SK-N-SH (cell line): ENCODE measurements around the gene F11. TPM values are rescaled to one million over a fixed set of nuclear protein-coding genes. Genes with fewer than 3 reads are reported as not detected.

ENCODE experiments used
- CTCF ChIA-PET: fragments of 300-600, 350-600 bp; formaldehyde crosslinking; extraction: SDS; loops from one replicate; lab custom pipeline; 2021; lab: Yijun Ruan, JAX
- POLR2A ChIA-PET: fragments of 350-600 bp; sonication (Branson Sonifier 250); formaldehyde crosslinking; extraction: SDS; loops from one replicate; lab custom pipeline; 2020; ENCODE audit warnings: antibody characterized with exemption, inconsistent platforms; lab: Yijun Ruan, JAX
- DNase-seq: peaks from one replicate; pipeline ENCODE4 v3.0.0; 2012
- H2AFZ ChIP-seq: fragments of 200-600 bp; sonication (generic); 2 replicates; pipeline ENCODE4 v1.8.1; 2016; ENCODE audit warnings: antibody characterized with exemption, mild to moderate bottlenecking, low read depth
- H3F3A ChIP-seq: fragments of 200-600 bp; sonication (generic); replicated peaks from 2 replicates; pipeline ENCODE3; 2016; ENCODE audit warnings: antibody characterized with exemption, mild to moderate bottlenecking; ENCODE audit not compliant: insufficient read depth
- H3K27ac ChIP-seq, 2 experiments: fragments of 200-500 bp in 1 of 2; fragments of 200-600 bp in 1 of 2; sonication (Bioruptor generic) in 1 of 2; sonication (generic), shearing (Covaris generic) in 1 of 2; 2 replicates each; pipeline versions ENCODE4 v1.5.1 to v1.6.1; 2014 to 2016; ENCODE audit warnings: low read depth in 2 of 2, inconsistent platforms in 1 of 2, low read length in 1 of 2, mild to moderate bottlenecking in 1 of 2, mixed read lengths in 1 of 2
- H3K27me3 ChIP-seq: fragments of 200-600 bp; sonication (generic), shearing (Covaris generic); 2 replicates; pipeline ENCODE4 v1.6.1; 2016; ENCODE audit warnings: mixed run types; ENCODE audit not compliant: insufficient read depth
- H3K36me3 ChIP-seq, 2 experiments: fragments of 200-500 bp in 1 of 2; fragments of 200-600 bp in 1 of 2; sonication (Bioruptor generic) in 1 of 2; sonication (generic) in 1 of 2; replicated peaks in 1 of 2; 2 replicates each; pipeline versions ENCODE3 to v1.5.1; 2014 to 2016; ENCODE audit warnings: low read length in 1 of 2, mild to moderate bottlenecking in 1 of 2; ENCODE audit not compliant: insufficient read depth in 2 of 2, control insufficient read depth in 1 of 2
- H3K4me1 ChIP-seq, 2 experiments: fragments of 200-500 bp in 1 of 2; fragments of 200-600 bp in 1 of 2; sonication (Bioruptor generic) in 1 of 2; sonication (generic), shearing (Covaris generic) in 1 of 2; 2 replicates each; pipeline versions ENCODE4 v1.5.1 to v1.6.1; 2014 to 2016; ENCODE audit warnings: low read depth in 1 of 2, low read length in 1 of 2, mixed run types in 1 of 2; ENCODE audit not compliant: insufficient read depth in 2 of 2, control insufficient read depth in 1 of 2
- H3K4me2 ChIP-seq: fragments of 200-600 bp; sonication (generic), shearing (Covaris generic); 2 replicates; pipeline ENCODE4 v1.6.1; 2017; ENCODE audit warnings: mixed run types
- H3K4me3 ChIP-seq, 2 experiments: fragments of 200-500 bp in 1 of 2; fragments of 200-600 bp in 1 of 2; sonication (Bioruptor generic) in 1 of 2; sonication (generic), shearing (Covaris generic) in 1 of 2; 2 replicates each; pipeline versions ENCODE4 v1.5.1 to v1.8.1; 2014 to 2016; ENCODE audit warnings: low read depth in 2 of 2, inconsistent platforms in 1 of 2, low read length in 1 of 2, mild to moderate bottlenecking in 1 of 2, mixed read lengths in 1 of 2, moderate library complexity in 1 of 2
- H3K79me2 ChIP-seq: fragments of 200-600 bp; sonication (generic); 2 replicates; pipeline ENCODE4 v1.8.1; 2017; ENCODE audit warnings: mild to moderate bottlenecking; ENCODE audit not compliant: insufficient read depth
- H3K9ac ChIP-seq: fragments of 200-600 bp; sonication (generic); 2 replicates; pipeline ENCODE4 v1.6.1; 2017; ENCODE audit warnings: mixed run types
- H3K9me2 ChIP-seq: fragments of 200-600 bp; sonication (generic); 2 replicates; pipeline ENCODE4 v1.6.1; 2017; ENCODE audit warnings: mixed run types
- H3K9me3 ChIP-seq: fragments of 200-600 bp; sonication (generic); 2 replicates; pipeline ENCODE4 v1.6.1; 2017; ENCODE audit warnings: mixed run types, mild to moderate bottlenecking, moderate library complexity
- H4K20me1 ChIP-seq: fragments of 200-600 bp; sonication (generic); 2 replicates; pipeline ENCODE4 v1.6.1; 2017; ENCODE audit warnings: mild to moderate bottlenecking, mixed run types; ENCODE audit not compliant: insufficient read depth
- EP300 ChIP-seq, 2 experiments: IDR thresholded peaks; 2 replicates each; pipeline versions ENCODE4 v1.4.0 to v1.6.1; 2012; ENCODE audit warnings: borderline replicate concordance in 1 of 2, low read depth in 1 of 2, low read length in 1 of 2
- FOXJ3 ChIP-seq: sonication (generic); formaldehyde crosslinking; IDR thresholded peaks from 2 replicates; pipeline ENCODE4 v1.5.1; 2020; ENCODE audit warnings: mild to moderate bottlenecking, missing genetic modification reagents
- FOXM1 ChIP-seq: IDR thresholded peaks from 2 replicates; pipeline ENCODE4 v1.4.0; 2012; ENCODE audit warnings: low read depth, mild to moderate bottlenecking
- MXI1 ChIP-seq: IDR thresholded peaks from 2 replicates; pipeline ENCODE4 v1.6.1; 2012; ENCODE audit warnings: mild to moderate bottlenecking, low read depth, low read length, improper control_type of control experiment
- NRF1 ChIP-seq: IDR thresholded peaks from 2 replicates; pipeline ENCODE4 v1.6.1; 2012; ENCODE audit warnings: low read depth, mild to moderate bottlenecking, low read length
- PBX3 ChIP-seq: IDR thresholded peaks from 2 replicates; pipeline ENCODE4; 2012
- REST ChIP-seq: IDR thresholded peaks from 2 replicates; pipeline ENCODE4 v1.6.1; 2012; ENCODE audit warnings: mild to moderate bottlenecking, low read depth, low read length, moderate library complexity
- RFX5 ChIP-seq: IDR thresholded peaks from 2 replicates; pipeline ENCODE4 v1.6.1; 2012; ENCODE audit warnings: mild to moderate bottlenecking, improper control_type of control experiment, low read length
- SIN3A ChIP-seq: IDR thresholded peaks from 2 replicates; pipeline ENCODE4 v1.6.1; 2012; ENCODE audit warnings: low read depth, mild to moderate bottlenecking, low read length, moderate library complexity, borderline replicate concordance
- TCF12 ChIP-seq: IDR thresholded peaks from 2 replicates; pipeline ENCODE4 v1.4.0; 2012
- ZBTB33 ChIP-seq: IDR thresholded peaks from 2 replicates; pipeline ENCODE4 v1.4.0; 2012; ENCODE audit warnings: low read depth, borderline replicate concordance
- WGBS: methylation state at CpG from one replicate; pipeline ENCODE4 v1.1.6; 2017; ENCODE audit warnings: low lambda C conversion rate; 5-methylcytosine and 5-hydroxymethylcytosine counted together
- polyA plus RNA-seq, 3 experiments: library from polyadenylated mRNA; depleted of rRNA; stranded (reverse); fragments of >200 nt; gene quantifications; 2 replicates each; pipeline ENCODE4 v1.2.3, GENCODE V29; 2012

The F11 gene
- polyA plus RNA-seq, 1 of the 3 experiments (the other 2 are of a cell fraction): not detected

GRCh38 chr4:186226521-186227189, 39.3 kb upstream of the F11 start:
- no peak for TF ChIP-seq SIN3A
- POLR2A ChIA-PET: no interaction called here
- WGBS: 64% methylated on average over 2 of the region's 3 CpGs
- H3K4me2 ChIP-seq: no peak overlapping the region
- no peak overlapping the region for H3K27ac ChIP-seq
- no peaks in the 10 kb centered on the region for H3K4me1 ChIP-seq
- DNase-seq: no peak
- no peaks in the 10 kb centered on the region for H3F3A ChIP-seq
- no peaks in the 10 kb centered on the region for H3K9me2 ChIP-seq
- H3K36me3 ChIP-seq: no peaks in the 10 kb centered on the region
- H3K4me3 ChIP-seq: no peak overlapping the region
- no peaks in the 10 kb centered on the region for H4K20me1 ChIP-seq
- no peak overlapping the region for H3K9ac ChIP-seq
- H3K27me3 ChIP-seq: no peaks in the 10 kb centered on the region
- CTCF ChIA-PET: no interaction called here
- no peaks in the 10 kb centered on the region for H3K9me3 ChIP-seq
- no peak overlapping the region for H2AFZ ChIP-seq
- H3K79me2 ChIP-seq: no peaks in the 10 kb centered on the region

- no peaks in the 10 kb centered on the region for H4K20me1 ChIP-seq
- no peak within 1 kb of the TSS for H3K27ac ChIP-seq
- H3K79me2 ChIP-seq: no peaks in the 10 kb centered on the region
- no peaks in the 10 kb centered on the region for H3K36me3 ChIP-seq
- 23% methylated on average over 5 of the region's 5 CpGs for WGBS
- no peaks in the 10 kb centered on the region for H3K9me3 ChIP-seq
- H3K9me2 ChIP-seq: no peaks in the 10 kb centered on the region
- no peak within 1 kb of the TSS for H2AFZ ChIP-seq
- H3K9ac ChIP-seq: no peak within 1 kb of the TSS
- H3K4me3 ChIP-seq: no peak within 1 kb of the TSS
- no peak for TF ChIP-seq REST
- TF ChIP-seq, all 33 proteins: peak for 0
- POLR2A ChIA-PET: no interaction called here
- Histone ChIP-seq H3F3A (no peaks in the 10 kb centered on the region), H3K4me2 (no peak within 1 kb of the TSS), H3K4me1 (no peaks in the 10 kb centered on the region), H3K27me3 (no peaks in the 10 kb centered on the region)
- CTCF ChIA-PET: no interaction called here
- no peak for DNase-seq
These were observed 38.8 kb upstream of the F11 start, which contains the start of gene KLKB1 for GRCh38 chr4:186227221-186227620. Gene KLKB1 (plus strand): TSS chr4:186227507. CDS start chr4:186228196, 689 bp downstream.

GRCh38 chr4:186227744-186228513, 38.1 kb upstream of the F11 start:
- Histone ChIP-seq H3K36me3 (no peaks in the 10 kb centered on the region), H3K4me3 (no peak overlapping the region), H3K9me2 (no peaks in the 10 kb centered on the region), H3F3A (no peaks in the 10 kb centered on the region), H3K79me2 (no peaks in the 10 kb centered on the region), H3K9ac (no peak overlapping the region), H4K20me1 (no peaks in the 10 kb centered on the region), H3K27ac (no peak overlapping the region), H3K4me2 (no peak overlapping the region), H3K4me1 (no peaks in the 10 kb centered on the region), H3K27me3 (no peaks in the 10 kb centered on the region), H2AFZ (no peak overlapping the region), H3K9me3 (no peaks in the 10 kb centered on the region)
- CTCF ChIA-PET: no interaction called here
- DNase-seq: no peak
- WGBS: 7% methylated on average over 2 of the region's 2 CpGs
- POLR2A ChIA-PET: no interaction called here
- TF ChIP-seq NRF1 (no peak), TCF12 (no peak), ZBTB33 (no peak), EP300 (IDR thresholded peaks at IDR 0.05; ENCODE audit: borderline replicate concordance in 1 of 2, low read depth in 1 of 2, low read length in 1 of 2) (no peak), FOXM1 (no peak), PBX3 (no peak), RFX5 (no peak), FOXJ3 (CRISPR knock-in tag) (no peak), MXI1 (no peak)
